Stomach (tissue), 9 donors: ENCODE data around the gene CUX1. TPM values are rescaled to one million over a fixed set of nuclear protein-coding genes. Genes with fewer than 3 reads are reported as not detected.
A peak's percentile ranks its signal among the peaks of the same experiment; 100 is the strongest.

ENCODE experiments used
- DNase-seq, 2 donors: peaks; one replicate each; pipeline versions ENCODE4 v3.0.0 to v3.0.0-alpha.2; 2013 to 2019
- H3K27ac ChIP-seq, 5 donors: fragments of 200-600 bp in 4 of 5; sonication (generic) in 4 of 5; one replicate each; pipeline ENCODE4 v1.5.1; 2013 to 2019; ENCODE audit warnings: mild to moderate bottlenecking in 1 of 5, moderate library complexity in 1 of 5
- H3K27me3 ChIP-seq, 3 donors: fragments of 200-600 bp; sonication (generic); one replicate each; pipeline ENCODE4 v1.5.1; 2017 to 2019; ENCODE audit warnings: mixed run types in 1 of 3
- H3K36me3 ChIP-seq, 4 donors: fragments of 200-600 bp; sonication (generic); 1 replicate in 3 of 4; 2 replicates in 1 of 4; pipeline ENCODE4 v1.5.1; 2016 to 2019
- H3K4me1 ChIP-seq, 4 donors: fragments of 200-600 bp; sonication (generic); one replicate each; pipeline ENCODE4 v1.5.1; 2016 to 2019
- H3K4me3 ChIP-seq, 4 donors: fragments of 200-600 bp; sonication (generic) in 3 of 4; one replicate each; pipeline ENCODE4 v1.5.1; 2016 to 2019; ENCODE audit warnings: mild to moderate bottlenecking in 1 of 4
- H3K9me3 ChIP-seq, 4 donors: fragments of 200-600 bp; sonication (generic); one replicate each; pipeline ENCODE4 v1.5.1; 2016 to 2019
- CTCF ChIP-seq, 7 experiments: fragments of 450-650 bp in 4 of 7; fragments of 200-600 bp in 3 of 7; sonication (generic) in 3 of 7; IDR thresholded peaks; one replicate each; pipeline ENCODE4 v1.5.1; 2016 to 2019; ENCODE audit warnings: antibody characterized with exemption in 7 of 7, control low read depth in 2 of 7, mild to moderate bottlenecking in 1 of 7
- EP300 ChIP-seq: sonication (generic); formaldehyde crosslinking; IDR thresholded peaks from one replicate; pipeline ENCODE4 v1.6.1; 2017; ENCODE audit warnings: antibody characterized with exemption
- POLR2A ChIP-seq, 4 donors: fragments of 450-650 bp; IDR thresholded peaks; one replicate each; pipeline ENCODE4 v1.6.1; 2016; ENCODE audit warnings: antibody characterized with exemption in 4 of 4, control low read depth in 2 of 4, mild to moderate bottlenecking in 1 of 4, moderate library complexity in 1 of 4
- POLR2AphosphoS5 ChIP-seq, 3 donors: sonication (generic); formaldehyde crosslinking; IDR thresholded peaks; one replicate each; pipeline ENCODE4 v1.6.1; 2016; ENCODE audit warnings: antibody characterized with exemption in 3 of 3
- WGBS, 5 donors: extraction: QIAGEN DNeasy Blood & Tissue Kit in 3 of 5; methylation state at CpG; one replicate each; pipeline versions ENCODE4 v1.1.5 to v1.1.7; 2013 to 2018; 5-methylcytosine and 5-hydroxymethylcytosine counted together
- intact Hi-C: fragments of 100-400 bp; cut with DNase I; formaldehyde crosslinking; loops from one replicate; pipeline ENCODE4 v1.15.1; 2023; ENCODE audit warnings: low total_unique reads
- polyA plus RNA-seq, 3 donors: library from polyadenylated mRNA; stranded (reverse); fragments of 200-250 nt; gene quantifications; one replicate each; pipeline ENCODE4 v1.2.3, GENCODE V29; 2013
- total RNA-seq, 5 donors: library from RNA; depleted of rRNA; stranded (reverse); fragments of >200 nt; gene quantifications; one replicate each; pipeline versions ENCODE4 v1.1.0 to v1.2.3, GENCODE V29; 2014 to 2016
- donor health status: healthy with polysubstance abuse.
- donor health status: Bipolar disorder and iron deficiency.
- donor health status: healthy.

CUX1 gene
- total and polyA plus RNA-seq, 8 donors = 24.7 to 201 (median 54.7) TPM

- Histone ChIP-seq H3K27ac (peak overlapping the region in 1 of 5 donors; percentile 32), H3K4me3 (no peak overlapping the region), H3K36me3 (peaks cover 0 to 40% (median 24%) of the 10 kb centered on the region in 4 donors), H3K27me3 (no peaks in the 10 kb centered on the region), H3K9me3 (no peaks in the 10 kb centered on the region), H3K4me1 (peaks cover 0 to 12% (median 6%) of the 10 kb centered on the region in 4 donors)
- 85 to 94% (median 90%) methylated on average over 16 of the region's 16 CpGs for WGBS, 5 donors
- DNase-seq = peak in 1 of 2 donors; percentile 67
- intact Hi-C loops = no loop called here
- TF ChIP-seq CTCF (IDR thresholded peaks at IDR 0.05) = no peak
- no peak for TF ChIP-seq POLR2A (IDR thresholded peaks at IDR 0.05)
- TF ChIP-seq EP300 = no peak
- no peak for TF ChIP-seq POLR2AphosphoS5 (IDR thresholded peaks at IDR 0.05)
These were observed 278.0 kb downstream of the CUX1 start for GRCh38 chr7:102095321-102096011.

- H3K27ac ChIP-seq = peak overlapping the region in 1 of 5 donors; percentile 32
- H3K36me3 ChIP-seq = peaks cover 0 to 43% (median 28%) of the 10 kb centered on the region in 4 donors
- intact Hi-C loops = no loop called here
- WGBS, 5 donors = 81 to 91% (median 88%) methylated on average over 8 to 10 of the region's 10 CpGs
- no peak for DNase-seq
- TF ChIP-seq CTCF (IDR thresholded peaks at IDR 0.05) (no peak), EP300 (no peak), POLR2A (IDR thresholded peaks at IDR 0.05) (no peak), POLR2AphosphoS5 (IDR thresholded peaks at IDR 0.05) (no peak)
- peaks cover 0 to 12% (median 6%) of the 10 kb centered on the region in 4 donors for H3K4me1 ChIP-seq
- H3K9me3 ChIP-seq = no peaks in the 10 kb centered on the region
- no peaks in the 10 kb centered on the region for H3K27me3 ChIP-seq
- H3K4me3 ChIP-seq = no peak overlapping the region
These were observed 278.5 kb downstream of the CUX1 start for GRCh38 chr7:102096012-102096332.

GRCh38 chr7:102096706-102097427, 279.4 kb downstream of the CUX1 start:
- no peaks in the 10 kb centered on the region for H3K27me3 ChIP-seq
- peaks cover 0 to 52% (median 36%) of the 10 kb centered on the region in 4 donors for H3K36me3 ChIP-seq
- no peak overlapping the region for H3K27ac ChIP-seq
- H3K9me3 ChIP-seq = no peaks in the 10 kb centered on the region
- H3K4me3 ChIP-seq = no peak overlapping the region
- 78 to 93% (median 90%) methylated on average over 18 to 19 of the region's 19 CpGs for WGBS, 5 donors
- intact Hi-C loops = no loop called here
- H3K4me1 ChIP-seq = peaks cover 0 to 12% (median 6%) of the 10 kb centered on the region in 4 donors
- no peak for DNase-seq
- TF ChIP-seq POLR2A (IDR thresholded peaks at IDR 0.05) = no peak
- TF ChIP-seq EP300 = no peak
- TF ChIP-seq CTCF (IDR thresholded peaks at IDR 0.05) = no peak
- TF ChIP-seq POLR2AphosphoS5 (IDR thresholded peaks at IDR 0.05) = no peak

GRCh38 chr7:102097601-102098161, 280.3 kb downstream of the CUX1 start:
- H3K4me1 ChIP-seq = peaks cover 0 to 12% (median 6%) of the 10 kb centered on the region in 4 donors
- no peak overlapping the region for H3K4me3 ChIP-seq
- WGBS, 5 donors = 56 to 83% (median 63%) methylated on average over 13 of the region's 13 CpGs
- no peaks in the 10 kb centered on the region for H3K27me3 ChIP-seq
- no peaks in the 10 kb centered on the region for H3K9me3 ChIP-seq
- DNase-seq = no peak
- intact Hi-C loops = no loop called here
- H3K36me3 ChIP-seq = peaks cover 0 to 55% (median 45%) of the 10 kb centered on the region in 4 donors
- no peak overlapping the region for H3K27ac ChIP-seq
- TF ChIP-seq CTCF (IDR thresholded peaks at IDR 0.05) (no peak), POLR2A (IDR thresholded peaks at IDR 0.05) (no peak), POLR2AphosphoS5 (IDR thresholded peaks at IDR 0.05) (no peak), EP300 (no peak)
